Fibroblast of peridontal ligament (primary cell): Measurements from ENCODE around the gene FGFBP1.
A peak's percentile ranks its signal among the peaks of the same experiment; 100 is the strongest.

Experiments used
- DNase-seq: peaks from one replicate; pipeline ENCODE4 v3.0.0-alpha.2; 2010; ENCODE audit errors: extremely low read depth

The FGFBP1 gene

DNA sequence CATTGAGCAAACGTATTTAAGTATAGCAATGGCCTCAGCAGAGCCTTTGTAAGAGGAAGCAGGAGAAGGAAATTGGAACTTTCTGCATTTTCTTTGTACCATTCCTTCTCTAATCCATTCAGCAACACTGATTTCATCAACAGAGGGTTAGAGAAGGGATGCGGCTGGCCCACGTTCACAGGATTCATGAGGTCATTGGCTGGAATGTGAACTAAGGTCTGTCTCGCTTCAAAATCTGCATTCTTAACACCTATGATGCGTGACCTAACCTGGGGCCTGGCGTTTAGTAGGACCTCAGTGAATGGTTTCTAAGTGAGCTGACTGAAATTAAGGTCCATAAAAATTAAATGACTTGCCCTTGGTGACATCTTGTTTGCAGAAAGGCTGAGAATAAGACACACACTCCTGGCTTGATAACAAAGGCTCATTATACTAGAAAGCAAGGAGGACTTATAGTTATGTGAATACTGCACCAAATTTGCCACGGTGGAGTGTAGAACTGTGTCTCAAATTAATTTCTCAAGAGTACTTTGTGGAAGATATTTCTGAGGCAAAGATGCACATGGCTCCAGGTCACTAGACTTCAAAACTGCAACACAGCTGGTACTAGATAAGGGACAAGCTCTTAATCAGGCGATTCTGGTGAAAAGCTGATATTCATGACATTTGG lies 25.4 kb downstream of the FGFBP1 start:
- no peak for DNase-seq

DNA sequence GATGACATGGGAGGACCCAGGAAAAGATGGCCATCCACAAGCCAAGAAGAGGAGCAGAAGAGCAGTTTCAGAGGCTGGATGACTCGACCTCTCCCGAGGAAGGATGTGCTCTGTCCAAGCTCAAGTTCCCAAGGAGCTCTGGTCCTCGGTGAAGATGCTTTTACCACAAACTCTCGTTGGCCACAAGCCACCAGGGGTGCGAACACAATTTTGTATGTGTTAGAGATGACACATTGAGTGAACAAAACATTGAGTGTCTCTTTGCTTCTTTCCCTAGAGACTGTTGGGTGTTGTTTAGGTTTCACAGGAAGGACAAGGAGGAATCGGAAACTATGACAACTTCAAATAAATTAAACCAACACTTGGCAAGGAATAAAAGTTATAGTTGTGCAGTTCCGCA lies 26.3 kb downstream of the FGFBP1 start:
- DNase-seq, result no peak

DNA sequence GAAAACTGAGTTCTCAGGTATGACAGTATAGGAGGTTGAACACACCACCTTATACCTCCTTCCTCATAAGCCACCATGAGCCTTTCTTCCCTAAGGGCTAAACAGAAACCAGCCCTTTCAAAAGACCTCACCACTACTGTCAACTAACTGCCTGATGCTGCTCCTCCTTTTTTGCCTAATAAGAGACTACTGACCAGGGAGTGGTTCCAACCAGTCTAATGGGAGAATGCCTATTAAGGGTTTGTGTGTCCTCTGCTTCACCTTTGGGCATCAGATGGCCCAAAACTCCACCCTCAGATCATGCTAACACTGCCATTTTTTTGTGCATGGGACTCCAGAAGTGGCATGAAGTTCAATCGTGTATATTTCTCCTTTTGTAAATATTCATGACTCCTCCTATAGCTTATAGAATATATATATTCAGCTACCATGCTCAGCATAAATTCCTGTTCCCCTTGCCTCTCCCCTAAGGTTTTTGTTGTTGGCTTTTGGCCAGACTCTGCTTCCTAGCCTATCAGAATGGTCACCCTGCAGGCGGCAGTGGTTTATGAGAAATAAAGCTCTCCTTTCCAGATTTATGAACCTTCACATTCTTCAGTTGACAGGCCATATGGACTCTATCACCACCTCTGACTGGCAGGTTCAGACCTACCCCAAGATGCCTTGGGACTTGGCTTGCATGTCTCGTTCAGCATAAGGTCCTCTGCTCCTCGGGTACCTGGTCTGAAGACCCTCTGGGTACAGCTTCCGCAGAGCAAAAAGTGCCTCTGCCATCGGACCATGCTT lies 28.2 kb downstream of the FGFBP1 start:
- no peak for DNase-seq

DNA sequence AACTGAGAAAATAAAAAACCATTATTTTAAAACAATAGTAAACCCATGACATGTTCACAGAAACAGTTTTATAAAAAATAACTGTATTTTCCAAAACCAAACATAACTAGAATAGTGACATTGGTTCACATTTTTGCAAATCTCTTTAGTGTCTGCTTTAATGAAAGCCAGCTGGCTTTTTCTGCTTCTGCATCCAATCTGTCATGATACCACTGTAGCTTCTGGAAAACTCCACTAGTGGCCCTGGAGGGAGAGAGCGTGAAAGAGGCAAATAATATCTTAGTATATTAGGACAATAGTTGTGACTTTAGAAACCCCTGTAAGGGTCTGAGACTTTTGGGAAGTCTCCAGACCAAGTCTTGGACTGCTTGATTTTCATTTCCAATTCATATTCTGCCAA lies 31.1 kb downstream of the FGFBP1 start:
- DNase-seq, result peak; percentile 79

DNA sequence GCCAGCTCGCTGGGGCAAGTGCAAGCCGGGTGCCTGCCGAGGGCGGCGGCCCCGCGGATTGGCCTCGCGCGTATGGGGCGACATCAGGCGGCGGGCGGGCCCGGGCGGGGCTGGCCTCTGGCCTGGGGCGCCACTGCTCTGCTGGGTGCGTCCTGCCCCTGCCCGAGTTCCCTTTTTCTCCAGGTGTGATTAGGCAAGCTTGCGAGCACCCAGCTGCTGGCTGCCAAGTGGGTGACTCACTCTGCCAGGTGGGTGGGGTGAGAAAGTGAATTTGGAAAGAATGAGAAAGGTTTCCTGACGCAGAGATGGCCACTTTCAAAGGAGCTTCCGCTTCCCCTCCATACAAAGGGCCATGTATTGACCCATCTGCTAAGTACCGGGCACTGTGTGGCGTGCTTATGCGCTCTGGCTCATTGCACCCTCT lies 32.5 kb downstream of the FGFBP1 start:
- no peak for DNase-seq

DNA sequence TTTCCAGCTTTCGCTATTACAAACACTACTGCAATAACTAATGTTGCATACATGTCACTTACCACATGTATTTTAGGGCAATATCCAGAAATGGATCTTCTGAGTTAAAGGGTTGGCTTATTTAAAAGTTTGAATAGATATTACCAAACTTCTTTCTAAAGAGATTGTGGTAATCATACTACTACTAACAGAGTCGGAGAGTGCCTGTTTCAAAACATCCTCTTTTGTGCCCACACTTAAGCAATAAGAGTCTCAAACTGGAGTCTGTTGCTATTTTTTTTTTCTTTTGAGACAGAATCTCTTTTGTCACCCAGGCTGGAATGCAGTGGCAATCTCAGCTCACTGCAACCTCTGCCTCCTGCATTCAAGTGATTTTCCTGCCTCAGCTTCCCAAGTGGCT lies 35.8 kb downstream of the FGFBP1 start:
- no peak for DNase-seq

DNA sequence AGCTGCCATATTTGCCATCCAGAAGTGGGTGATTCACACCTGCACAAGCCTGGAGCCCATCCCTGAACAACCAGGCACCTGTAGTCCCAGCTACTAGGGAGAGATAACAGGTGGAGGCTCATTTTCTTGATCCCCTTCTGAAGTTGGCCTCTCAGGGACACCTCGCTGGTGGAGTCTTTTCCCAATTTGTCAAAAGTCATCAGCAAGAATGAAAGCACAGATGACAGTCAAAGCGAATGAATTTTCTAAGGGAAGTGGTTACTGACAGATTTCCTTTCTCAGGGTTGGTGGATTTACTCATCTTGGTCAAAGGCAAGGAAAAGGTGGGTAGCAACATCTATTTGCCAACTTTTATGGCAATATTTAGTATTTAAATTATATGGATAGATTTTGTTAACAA lies 36.5 kb downstream of the FGFBP1 start:
- no peak for DNase-seq

DNA sequence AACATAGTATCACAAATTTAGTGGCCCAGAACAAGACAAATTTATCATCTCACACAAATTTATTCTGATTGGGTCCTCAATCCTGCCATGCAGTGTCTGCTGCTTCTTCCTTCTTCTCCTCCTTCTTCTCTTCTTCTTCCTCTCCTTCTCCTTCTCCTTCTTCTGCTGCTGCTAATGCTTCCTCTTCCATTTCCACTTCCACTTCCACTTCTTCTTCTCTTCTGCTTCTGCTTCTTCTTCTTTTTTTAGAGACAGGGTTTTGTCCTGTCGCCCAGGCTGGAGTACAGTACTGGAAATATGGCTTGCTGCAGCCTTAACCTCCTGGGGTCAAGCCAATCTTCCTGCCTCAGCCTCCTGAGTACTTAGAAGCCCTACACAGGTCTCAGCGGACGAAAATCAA lies 37.5 kb downstream of the FGFBP1 start:
- DNase-seq, result no peak

DNA sequence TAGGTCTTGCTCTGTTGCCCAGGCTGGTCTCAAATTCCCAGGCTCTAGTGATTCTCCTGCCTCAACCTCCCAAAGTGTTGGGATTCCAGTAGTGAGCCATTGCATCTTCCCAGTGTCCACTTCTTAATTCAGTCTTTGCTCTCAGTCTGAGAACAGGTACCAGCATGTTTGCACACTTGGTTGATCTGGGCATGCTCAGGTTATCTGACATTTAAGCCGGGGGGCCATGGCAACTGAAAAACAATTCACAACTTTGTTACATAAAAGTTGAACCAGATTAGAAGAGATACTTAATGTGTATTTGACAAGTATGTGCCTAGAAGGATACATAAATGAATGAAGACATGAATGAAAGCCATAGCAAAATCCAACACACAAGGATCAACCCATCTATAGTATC lies 39.0 kb downstream of the FGFBP1 start:
- no peak for DNase-seq

DNA sequence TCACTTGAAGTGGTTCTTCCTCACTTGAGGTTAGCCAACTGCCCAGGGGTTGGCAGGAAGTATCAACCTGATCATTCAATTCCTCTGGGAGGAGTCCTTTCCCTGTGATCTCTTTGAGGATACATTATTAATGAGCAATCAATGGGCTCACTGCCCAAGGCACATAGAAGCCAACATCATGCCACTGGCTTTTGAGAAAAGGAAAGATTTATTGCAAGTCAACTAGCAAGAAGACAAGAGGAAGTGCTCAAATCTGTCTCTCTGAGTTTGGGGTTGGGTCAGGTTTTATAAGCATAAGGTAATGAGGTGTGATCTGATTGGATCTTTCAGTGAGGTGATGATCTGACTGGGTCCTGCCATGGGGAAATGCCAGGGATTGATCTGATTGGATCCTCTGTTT lies 39.6 kb downstream of the FGFBP1 start:
- DNase-seq, result no peak

DNA sequence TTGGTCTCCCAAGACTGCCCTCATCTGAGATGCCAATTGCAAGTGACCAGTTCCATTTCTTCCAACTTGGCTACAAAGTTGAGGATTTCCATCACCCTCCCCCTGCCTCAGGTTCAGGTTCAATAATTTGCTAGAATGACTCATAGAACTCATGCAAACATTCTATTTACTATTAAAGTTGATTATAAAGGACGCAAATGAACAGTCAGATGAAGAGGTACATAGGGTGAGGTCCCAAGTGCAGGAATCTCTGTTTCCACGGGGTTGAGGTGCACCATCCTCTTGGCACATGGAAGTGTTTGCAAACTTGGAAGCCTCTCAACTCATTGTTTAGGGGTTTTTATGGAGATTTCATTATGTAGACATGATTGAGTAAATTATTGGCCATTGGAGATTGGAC lies 41.0 kb downstream of the FGFBP1 start:
- DNase-seq, result no peak

DNA sequence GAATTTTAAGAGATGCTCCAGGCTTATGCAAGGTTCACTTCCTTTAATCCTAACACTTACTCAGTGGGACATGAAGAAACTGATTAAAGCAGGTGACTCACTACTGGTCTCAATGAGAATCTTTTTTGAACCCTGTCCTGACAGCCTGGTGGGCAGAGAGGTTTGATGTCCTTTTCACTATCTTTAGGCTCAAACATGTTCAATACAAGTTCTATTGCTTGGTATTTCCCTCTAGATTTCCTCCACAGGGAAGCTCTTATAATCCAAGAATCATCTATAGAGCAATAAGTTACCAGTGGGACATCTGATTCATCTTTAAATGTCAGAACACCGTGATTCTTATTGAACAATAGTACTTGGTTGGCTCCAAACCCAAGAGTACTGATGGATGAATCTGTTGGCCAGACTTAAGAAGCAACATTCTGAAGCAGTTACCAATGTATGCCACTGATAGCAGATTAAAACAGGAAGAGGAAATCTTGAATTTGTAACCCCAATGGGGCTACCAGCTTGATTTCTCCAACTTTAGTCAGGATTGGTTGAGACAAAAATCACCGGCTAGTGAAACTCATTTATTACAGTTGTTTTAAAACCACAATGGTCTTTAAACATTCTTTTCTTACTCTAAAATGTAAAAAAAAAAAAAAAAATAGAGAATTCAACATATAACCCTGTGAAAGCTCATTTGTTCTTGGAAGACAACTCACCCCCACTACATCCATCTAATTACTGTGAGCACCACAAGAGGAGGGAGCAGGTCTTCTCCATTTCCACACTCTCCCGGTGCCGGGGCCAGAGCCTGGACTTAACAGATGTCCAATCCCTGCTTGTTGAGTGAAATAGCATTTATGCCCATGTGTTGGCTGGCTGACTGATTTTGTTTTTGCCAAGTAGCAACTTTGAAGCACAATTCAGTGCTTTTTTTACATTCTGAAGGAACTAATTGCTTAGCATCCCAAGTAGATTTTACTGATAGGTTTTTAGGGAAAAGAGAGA lies 43.3 kb downstream of the FGFBP1 start:
- peak; percentile 40 for DNase-seq

DNA sequence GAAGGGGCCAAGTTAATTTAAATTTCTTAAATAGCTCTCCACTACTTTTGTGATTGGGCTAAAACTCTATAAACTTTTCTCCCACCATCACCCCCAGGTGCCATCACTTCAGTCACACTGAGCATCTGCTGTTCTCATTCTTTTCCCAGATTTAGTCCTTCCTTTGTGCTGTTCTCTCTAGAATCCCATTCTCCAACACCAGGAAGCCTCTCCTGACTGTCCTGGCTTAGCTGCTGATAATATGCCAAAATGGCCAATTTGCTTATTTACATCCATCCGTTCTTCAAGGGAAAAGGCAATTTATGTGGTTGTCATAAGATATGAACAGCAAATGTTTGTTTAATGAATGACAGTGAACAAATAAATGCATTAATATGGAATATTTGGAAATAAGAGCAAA lies 44.1 kb downstream of the FGFBP1 start:
- no peak for DNase-seq

DNA sequence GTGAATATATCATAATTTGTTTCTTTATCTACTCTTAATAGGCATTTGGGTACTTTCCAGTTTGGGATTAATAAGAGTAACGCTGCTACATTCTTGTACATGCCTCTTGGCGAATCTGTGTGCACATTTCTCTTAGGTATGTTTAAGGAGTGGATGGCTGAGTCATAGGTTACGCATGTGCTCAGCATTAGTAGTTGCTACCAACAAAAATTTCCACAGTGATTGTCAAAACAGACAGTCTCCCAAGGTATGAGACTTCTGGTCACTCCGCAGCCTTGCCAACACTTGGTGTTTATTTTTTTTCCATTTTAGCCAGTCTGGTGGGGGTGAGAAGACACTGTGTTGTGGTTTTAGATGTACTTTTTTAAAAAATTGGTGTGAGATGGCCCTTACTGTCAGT lies 44.6 kb downstream of the FGFBP1 start:
- peak; percentile 88 for DNase-seq

DNA sequence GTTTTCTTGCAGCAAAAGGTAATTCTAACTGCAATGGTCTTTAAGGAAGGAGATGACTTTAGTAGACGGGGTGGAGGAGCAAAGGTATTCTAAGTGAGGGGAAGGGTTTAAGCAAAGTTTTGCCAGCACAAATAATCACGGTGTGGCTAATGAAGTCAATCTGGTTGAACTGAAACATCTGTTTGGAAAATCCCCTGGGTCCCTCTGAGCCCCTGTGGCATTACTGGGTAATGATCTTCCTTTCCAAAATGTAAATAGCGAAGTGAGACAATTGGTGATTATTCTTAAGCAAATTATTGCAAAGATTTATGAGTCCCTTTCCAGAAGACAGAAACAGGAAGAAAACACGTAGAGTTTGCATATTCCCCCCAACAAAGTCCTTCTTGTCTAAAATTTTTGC lies 47.2 kb downstream of the FGFBP1 start:
- DNase-seq, result no peak

DNA sequence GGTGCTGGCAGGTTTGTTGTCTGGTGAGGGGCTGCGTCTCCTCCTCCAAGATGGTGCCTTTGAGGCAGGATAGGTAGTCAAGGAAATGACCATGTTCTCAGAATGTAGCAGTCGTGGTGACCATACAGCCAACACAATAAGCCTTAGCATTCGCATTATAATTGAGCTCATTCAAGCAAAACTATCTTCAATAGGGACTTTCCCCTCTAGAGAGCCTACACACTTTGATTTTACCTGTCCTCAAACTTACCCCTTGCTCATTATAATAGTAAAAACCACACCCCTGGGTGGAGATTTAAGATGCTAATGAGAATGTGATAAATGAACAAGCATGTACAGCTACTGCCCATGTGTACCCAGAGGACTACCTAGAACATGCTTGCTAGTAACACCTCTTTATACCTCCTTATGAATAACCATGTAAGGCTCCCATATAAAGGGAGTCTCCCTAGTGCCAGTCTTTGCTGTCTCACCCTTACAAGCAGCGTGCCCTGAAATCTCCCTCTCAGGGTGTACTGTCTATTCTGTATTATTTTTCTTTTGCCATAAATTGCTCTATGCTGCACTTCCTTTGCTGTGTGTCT lies 48.2 kb downstream of the FGFBP1 start:
- DNase-seq, result no peak

DNA sequence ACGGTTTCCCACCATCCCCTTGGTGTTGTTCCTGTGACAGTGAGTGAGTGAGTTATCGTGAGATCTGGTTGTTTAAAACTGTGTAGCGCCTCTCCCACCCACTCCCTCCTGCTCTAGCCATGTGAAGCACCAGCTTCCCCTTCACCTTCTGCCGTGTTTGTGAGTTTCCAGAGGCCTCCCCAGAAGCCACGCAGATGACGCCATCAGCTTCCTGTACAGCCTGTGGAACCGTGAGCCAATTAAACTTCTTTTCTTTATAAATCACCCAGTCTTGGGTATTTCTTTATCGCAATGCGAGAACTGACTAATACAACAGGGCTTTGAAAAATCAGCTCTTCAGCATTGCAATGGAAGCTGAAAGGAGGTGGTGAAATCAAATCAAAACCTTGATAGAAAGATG lies 50.0 kb downstream of the FGFBP1 start:
- no peak for DNase-seq
